ENCODE data around the gene LDAH.
A peak's percentile ranks its signal among the peaks of the same experiment; 100 is the strongest.

LDAH gene

GRCh38 chr2:20667531-20668401, 155.1 kb downstream of the LDAH start:
- ATAC-seq = no peak
- TF ChIP-seq ZC3H10 (CRISPR knock-in tag; IDR thresholded peaks at IDR 0.05) (no peak), OSR1 (CRISPR knock-in tag; IDR thresholded peaks at IDR 0.05) (no peak), PPARA (CRISPR knock-in tag; IDR thresholded peaks at IDR 0.05; ENCODE audit: borderline replicate concordance) (no peak), ZFP3 (CRISPR knock-in tag; IDR thresholded peaks at IDR 0.05) (no peak), ZNF70 (CRISPR knock-in tag; IDR thresholded peaks at IDR 0.05) (no peak), ZNF8 (CRISPR knock-in tag; IDR thresholded peaks at IDR 0.05) (no peak), BACH2 (CRISPR knock-in tag; IDR thresholded peaks at IDR 0.05; ENCODE audit: borderline replicate concordance) (no peak), ESRRG (CRISPR knock-in tag; IDR thresholded peaks at IDR 0.05) (no peak), TSHZ2 (CRISPR knock-in tag; IDR thresholded peaks at IDR 0.05) (no peak)

- no peak for ATAC-seq
- no peak for TF ChIP-seq TOX (CRISPR knock-in tag; IDR thresholded peaks at IDR 0.05; ENCODE audit: borderline replicate concordance)
- no peak for TF ChIP-seq POU6F1 (CRISPR knock-in tag; IDR thresholded peaks at IDR 0.05; ENCODE audit: borderline replicate concordance, low read depth)
- TF ChIP-seq ISL1 (CRISPR knock-in tag; IDR thresholded peaks at IDR 0.05) = no peak
- no peak for TF ChIP-seq RARB (CRISPR knock-in tag; IDR thresholded peaks at IDR 0.05)
- TF ChIP-seq GLIS3 (CRISPR knock-in tag; IDR thresholded peaks at IDR 0.05) = no peak
- TF ChIP-seq PATZ1 (CRISPR knock-in tag; IDR thresholded peaks at IDR 0.05; ENCODE audit: borderline replicate concordance) = no peak
- TF ChIP-seq CSDC2 (CRISPR knock-in tag; IDR thresholded peaks at IDR 0.05) = no peak
- TF ChIP-seq ZNF70 (CRISPR knock-in tag; IDR thresholded peaks at IDR 0.05) = no peak
These were observed 155.8 kb downstream of the LDAH start for GRCh38 chr2:20667151-20667530.

GRCh38 chr2:20666304-20667150, 156.4 kb downstream of the LDAH start, which contains the start of gene GDF7:
Gene GDF7 (plus strand): TSS chr2:20667144. CDS start chr2:20667240, 96 bp downstream.
- no peak for TF ChIP-seq PATZ1 (CRISPR knock-in tag; IDR thresholded peaks at IDR 0.05; ENCODE audit: borderline replicate concordance)
- TF ChIP-seq BACH2 (CRISPR knock-in tag; IDR thresholded peaks at IDR 0.05; ENCODE audit: borderline replicate concordance) = no peak
- no peak for TF ChIP-seq CSRNP3 (CRISPR knock-in tag; IDR thresholded peaks at IDR 0.05)
- TF ChIP-seq PPARA (CRISPR knock-in tag; IDR thresholded peaks at IDR 0.05; ENCODE audit: borderline replicate concordance) = no peak
- no peak for TF ChIP-seq ZNF70 (CRISPR knock-in tag; IDR thresholded peaks at IDR 0.05)
- no peak for TF ChIP-seq TOX (CRISPR knock-in tag; IDR thresholded peaks at IDR 0.05; ENCODE audit: borderline replicate concordance)
- TF ChIP-seq ZFP30 (CRISPR knock-in tag; IDR thresholded peaks at IDR 0.05) = no peak
- no peak for TF ChIP-seq CREB5 (CRISPR knock-in tag; IDR thresholded peaks at IDR 0.05; ENCODE audit: low read depth)
- TF ChIP-seq ZNF565 (CRISPR knock-in tag; conservative IDR thresholded peaks at IDR 0.05; ENCODE audit: low read depth) = no peak
- no peak for TF ChIP-seq ZNF8 (CRISPR knock-in tag; IDR thresholded peaks at IDR 0.05)
- TF ChIP-seq ESRRG (CRISPR knock-in tag; IDR thresholded peaks at IDR 0.05) = no peak
- TF ChIP-seq CSDC2 (CRISPR knock-in tag; IDR thresholded peaks at IDR 0.05) = no peak
- no peak for TF ChIP-seq SNAI2 (CRISPR knock-in tag; IDR thresholded peaks at IDR 0.05)
- peak; percentile 10; the same call in 2 of the 3 replicates for ATAC-seq

All from SK-N-SH treated with all-trans-retinoic acid at 6 μM for 48 hours (cell line).